Activated CD8-positive, alpha-beta memory T cell treated with anti-CD3 and anti-CD28 coated beads for 48 hours (primary cell): Measurements from ENCODE around the gene RNF222.

Source experiments
- DNase-seq, 3 experiments: peaks; one replicate each; pipeline ENCODE4 v3.0.0-alpha.2; 2020; ENCODE audit warnings: low read depth in 2 of 3, low spot score in 2 of 3

RNF222 gene

GRCh38 chr17:8397636-8398035 lies at the start of gene RNF222:
Gene RNF222, minus strand, starts transcription at chr17:8397827. Its CDS starts 4,366 bp downstream, at chr17:8393461.
- no peak for DNase-seq

DNA sequence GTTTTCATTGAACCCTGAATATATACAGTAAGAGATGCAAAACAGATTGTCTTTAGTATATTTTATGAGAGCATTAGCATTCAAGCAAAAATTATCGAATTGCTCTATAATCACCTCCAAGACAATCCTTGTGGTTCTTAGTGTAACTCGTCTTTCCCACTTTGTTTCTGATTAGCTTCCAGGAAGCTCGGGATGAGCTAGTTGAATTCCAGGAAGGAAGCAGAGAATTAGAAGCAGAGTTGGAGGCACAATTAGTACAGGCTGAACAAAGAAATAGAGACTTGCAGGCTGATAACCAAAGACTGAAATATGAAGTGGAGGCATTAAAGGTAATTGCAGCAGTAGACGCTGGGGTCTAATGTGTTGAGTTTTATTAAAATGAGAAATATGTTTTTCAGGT lies 47.9 kb upstream of the RNF222 start:
- no peak for DNase-seq

DNA sequence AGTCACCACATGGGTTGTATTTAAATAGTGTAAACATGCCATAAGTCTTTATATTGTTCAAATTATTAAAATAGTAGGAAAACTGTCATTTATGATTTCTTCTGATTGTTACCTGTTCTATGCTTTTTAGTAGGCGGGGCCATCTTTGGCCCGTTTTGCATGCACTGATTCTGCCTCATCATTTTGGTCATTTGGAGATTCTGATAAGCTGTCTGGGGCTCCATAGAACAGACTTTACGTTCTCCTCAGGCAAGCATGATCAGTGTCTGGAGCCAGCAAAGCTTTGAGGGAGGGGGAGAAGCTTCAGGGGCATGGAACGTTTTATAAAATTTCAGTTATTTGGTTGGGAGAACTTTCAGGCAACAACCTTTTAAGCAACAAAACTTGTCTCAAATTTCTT lies 46.9 kb upstream of the RNF222 start:
- DNase-seq, result no peak

GRCh38 chr17:8443756-8444155 lies 46.1 kb upstream of the RNF222 start:
- DNase-seq, result no peak

GRCh38 chr17:8442310-8442709 lies 44.7 kb upstream of the RNF222 start:
- no peak for DNase-seq

DNA sequence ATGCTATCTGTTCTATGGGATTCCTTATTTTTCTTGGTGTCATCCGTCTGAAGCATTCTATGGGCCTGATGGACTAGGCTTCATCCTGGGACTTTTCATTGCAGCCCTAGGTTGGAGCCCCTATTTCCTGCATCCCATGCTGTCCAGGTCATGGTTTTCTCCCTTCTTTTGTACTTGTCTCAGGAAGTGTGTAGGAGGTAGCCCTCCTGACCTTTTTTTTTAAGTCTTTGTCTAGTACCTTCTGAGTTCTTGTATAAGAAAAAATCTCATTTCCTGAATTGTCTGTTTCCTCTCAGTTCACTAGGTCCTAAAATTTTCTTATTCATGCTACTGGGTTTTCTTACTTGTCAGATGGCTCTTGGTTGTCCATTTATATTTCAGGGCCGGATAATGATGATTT lies 44.1 kb upstream of the RNF222 start:
- no peak for DNase-seq

- no peak for DNase-seq
These were observed 42.1 kb upstream of the RNF222 start for GRCh38 chr17:8439681-8440080.

- no peak for DNase-seq
These were observed 40.8 kb upstream of the RNF222 start for GRCh38 chr17:8438441-8438840.

- DNase-seq, result no peak
These were observed 39.2 kb upstream of the RNF222 start for GRCh38 chr17:8436844-8437171.

GRCh38 chr17:8436169-8436843 lies 38.7 kb upstream of the RNF222 start:
- DNase-seq, result peak; percentile 36 to 62 (median 38)

- peak; percentile 97 to 98 (median 97) for DNase-seq
These were observed 37.9 kb upstream of the RNF222 start, which contains the start of gene NDEL1 for GRCh38 chr17:8435245-8436168. Gene NDEL1, plus strand, starts transcription at chr17:8435884. Its CDS starts 8,388 bp downstream, at chr17:8444272.

DNA sequence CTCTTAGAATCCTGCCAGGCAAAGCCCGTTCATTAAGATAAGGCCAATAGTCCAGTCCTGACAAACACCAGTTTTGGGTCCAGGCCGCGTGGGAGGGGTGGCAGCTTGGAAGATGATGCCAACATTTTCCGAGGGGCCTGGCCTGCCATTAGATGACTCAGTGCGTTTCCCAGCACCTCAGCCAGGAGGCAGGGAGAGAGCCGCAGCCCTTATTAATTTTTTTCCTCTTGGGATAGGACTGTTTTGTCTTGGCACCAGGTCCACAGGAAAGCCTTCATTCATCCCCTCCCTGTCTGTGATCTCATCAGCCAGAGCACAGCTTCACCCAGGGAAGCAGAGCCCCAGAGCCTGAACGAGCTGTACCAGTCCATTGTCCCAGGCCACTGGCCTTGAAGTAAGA lies 33.3 kb upstream of the RNF222 start:
- no peak for DNase-seq

DNA sequence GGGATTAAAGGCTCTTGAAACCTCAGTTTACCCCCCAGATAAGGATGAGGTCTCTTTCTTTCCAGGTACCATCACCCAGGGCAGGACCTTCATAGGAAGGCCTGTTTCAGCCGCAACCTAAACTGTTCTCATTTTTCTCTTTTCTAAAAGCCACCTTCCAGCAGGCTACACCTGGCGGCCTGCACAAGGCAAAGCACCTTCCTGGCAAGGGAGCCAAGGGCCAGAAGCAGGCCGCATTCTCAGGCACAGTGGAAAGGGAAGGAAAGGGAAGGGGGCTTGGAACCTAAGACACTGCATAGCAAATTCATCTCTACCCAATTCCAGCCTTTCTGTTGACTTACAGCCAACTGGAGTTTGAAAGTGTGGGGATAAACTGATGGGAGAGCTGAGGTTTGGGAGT lies 29.2 kb upstream of the RNF222 start:
- DNase-seq, result no peak

GRCh38 chr17:8426094-8426720 lies 28.6 kb upstream of the RNF222 start:
- DNase-seq, result no peak

GRCh38 chr17:8421571-8421970 lies 23.9 kb upstream of the RNF222 start:
- no peak for DNase-seq

DNA sequence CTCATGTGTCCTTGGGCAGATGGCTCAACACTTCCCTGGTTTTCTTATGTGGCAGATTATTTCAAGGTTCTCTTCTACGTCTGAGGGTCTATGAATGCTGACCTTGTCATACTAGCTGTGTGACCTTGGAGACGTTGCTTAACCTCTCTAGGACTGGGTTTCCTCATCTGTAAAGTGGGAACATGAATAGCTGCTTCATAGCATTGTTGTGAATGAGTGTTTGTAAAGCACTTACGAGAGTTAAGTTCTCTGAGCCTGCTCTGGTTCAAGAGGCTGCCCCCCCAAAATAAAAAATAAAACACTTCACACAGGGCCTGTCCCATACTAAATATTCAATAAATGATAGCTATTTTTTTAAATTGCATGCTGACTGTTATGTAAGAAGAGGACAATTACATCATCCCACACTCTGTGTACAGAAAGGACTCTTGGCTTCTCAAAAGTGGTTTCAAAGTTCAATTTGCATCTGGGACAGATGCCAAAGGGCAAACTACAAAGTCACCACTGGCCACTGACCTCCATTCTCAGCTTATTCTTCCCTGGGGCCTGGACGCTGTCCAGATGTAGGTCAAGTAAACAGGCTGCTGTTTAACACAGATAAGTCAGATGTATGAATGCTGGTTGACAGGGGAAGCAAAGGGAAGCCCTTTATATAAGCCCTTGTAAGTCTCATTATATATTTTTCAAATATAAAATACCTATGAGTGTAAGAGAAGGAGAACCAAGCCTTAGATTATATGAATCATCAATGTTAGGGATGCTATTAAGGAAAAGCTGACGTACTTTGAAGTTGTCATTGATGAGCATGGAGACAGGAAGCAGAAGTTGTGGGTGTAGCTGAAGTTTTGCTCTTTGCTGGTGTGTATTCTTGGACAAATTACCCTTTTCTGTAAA lies 22.7 kb upstream of the RNF222 start:
- DNase-seq, result no peak

GRCh38 chr17:8419305-8419704 lies 21.7 kb upstream of the RNF222 start:
- DNase-seq, result no peak

- DNase-seq, result no peak
These were observed 20.8 kb upstream of the RNF222 start for GRCh38 chr17:8418471-8418870.

DNA sequence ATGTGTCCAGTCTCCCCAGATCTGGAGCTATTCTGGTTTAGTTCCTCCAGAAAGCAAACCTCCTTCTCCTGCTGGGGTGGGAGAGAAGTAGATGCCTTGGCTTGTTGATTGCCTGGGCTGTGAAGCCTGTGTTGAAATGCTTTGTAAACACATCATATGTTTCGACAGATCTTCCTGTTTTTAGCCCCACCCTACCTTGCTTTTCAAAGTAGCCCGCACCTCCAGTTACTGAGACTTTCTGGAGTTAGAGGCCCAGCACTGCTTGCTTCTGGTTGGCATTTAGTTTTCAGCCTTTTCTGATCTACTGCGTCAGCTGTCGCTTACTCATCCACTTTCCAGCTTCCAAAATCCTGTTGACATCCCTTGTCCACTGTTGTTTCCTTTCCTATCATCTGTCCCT lies 20.2 kb upstream of the RNF222 start:
- DNase-seq, result no peak

DNA sequence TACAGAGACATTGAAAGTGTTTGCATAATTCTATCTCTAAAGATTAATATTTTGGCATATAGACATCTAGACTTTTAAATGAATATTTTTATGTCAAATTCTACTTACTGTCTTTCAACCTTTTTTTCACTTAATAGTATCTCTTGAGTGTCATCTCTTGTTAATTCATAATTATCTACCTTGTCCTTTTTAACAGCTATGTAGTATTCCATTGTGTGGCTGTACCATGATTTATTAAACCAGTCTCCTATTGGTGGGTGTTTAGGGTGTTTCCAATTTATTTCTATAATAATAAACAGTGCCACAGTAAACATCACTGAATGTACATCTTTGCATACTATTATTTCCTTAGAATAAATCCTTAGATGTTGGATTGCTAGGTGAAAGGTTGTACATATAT lies 16.3 kb upstream of the RNF222 start:
- no peak for DNase-seq

GRCh38 chr17:8413328-8413727 lies 15.7 kb upstream of the RNF222 start:
- no peak for DNase-seq
